ENCODE data around the gene CDHR2. TPM values are rescaled to one million over a fixed set of nuclear protein-coding genes. Genes with fewer than 3 reads are reported as not detected.
A peak's percentile ranks its signal among the peaks of the same experiment; 100 is the strongest.

The CDHR2 gene
- polyA plus RNA-seq, 1 donor, result 247 TPM

DNA sequence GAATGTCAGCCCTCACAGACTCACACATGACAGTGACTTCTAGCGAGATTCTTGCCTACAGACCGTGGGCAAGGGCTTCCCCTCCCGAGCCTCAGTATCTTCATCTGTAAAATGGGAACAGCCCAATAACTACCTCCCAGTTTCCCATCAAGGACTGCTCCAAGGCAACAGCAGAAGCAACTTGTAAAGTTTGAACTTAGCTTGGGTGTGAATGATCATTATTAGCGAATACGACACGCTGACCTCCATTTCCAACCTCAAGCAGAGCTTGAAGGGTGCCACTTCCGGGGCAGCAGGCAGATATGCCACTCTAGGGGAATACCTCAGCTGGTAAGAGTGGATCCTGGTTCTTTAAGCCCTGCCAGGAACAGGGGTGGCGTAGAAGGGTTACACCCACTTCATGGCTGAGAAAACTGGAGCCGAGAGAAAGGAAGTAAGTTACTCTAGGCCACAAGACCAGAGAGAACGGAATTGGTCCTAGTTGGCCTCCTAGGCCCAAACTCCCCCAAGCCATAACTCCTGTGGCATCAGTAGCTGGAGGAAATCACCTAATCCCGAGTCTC is 14.0 kb upstream of the CDHR2 start:
- H3K4me1 ChIP-seq (ENCODE audit: control insufficient read depth, insufficient read depth, low read length), result peaks cover 38% of the 10 kb centered on the region
- H3K27me3 ChIP-seq (ENCODE audit: control insufficient read depth, insufficient read depth, low read length), result no peaks in the 10 kb centered on the region
- peaks cover 23% of the 10 kb centered on the region for H3K36me3 ChIP-seq (ENCODE audit: control insufficient read depth, insufficient read depth, low read length)
- DNase-seq, result peak in 1 of 2 donors; percentile 67
- H3K27ac ChIP-seq (ENCODE audit: low read length), result peak overlapping the region; percentile 100
- peaks cover 2% of the 10 kb centered on the region for H3K9me3 ChIP-seq (ENCODE audit: control insufficient read depth, low read depth, low read length)
- WGBS (ENCODE audit: insufficient coverage, low lambda C conversion rate), result no CpG with 5 or more reads among the region's 11 CpGs
- H3K4me3 ChIP-seq (ENCODE audit: low read length), result peak overlapping the region; percentile 98

DNA sequence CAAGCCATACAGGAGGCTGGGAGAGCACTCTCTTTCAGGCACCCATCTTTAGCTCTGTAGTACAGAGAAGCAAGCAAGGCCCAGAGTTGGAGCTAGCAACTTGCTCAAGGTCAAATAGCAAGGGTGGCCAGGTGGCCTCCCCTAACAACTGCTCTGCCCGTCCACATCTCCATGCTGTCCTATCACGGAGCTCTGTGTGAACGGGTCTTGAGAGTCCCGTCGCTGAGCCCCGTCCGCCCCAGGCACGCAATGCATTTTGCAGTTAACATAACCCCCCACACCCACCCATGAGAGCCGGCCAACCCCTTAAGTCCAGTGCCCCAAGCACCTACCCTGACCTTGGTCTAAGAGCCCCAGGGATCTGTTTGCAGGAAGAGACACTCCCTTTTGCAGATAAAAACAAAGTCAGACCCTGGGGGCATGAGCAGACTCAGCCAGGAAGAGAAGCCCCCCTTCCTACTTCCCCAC is 13.4 kb upstream of the CDHR2 start:
- Histone ChIP-seq H3K9me3 (ENCODE audit: control insufficient read depth, low read depth, low read length) (peaks cover 2% of the 10 kb centered on the region), H3K4me3 (ENCODE audit: low read length) (peak overlapping the region; percentile 98), H3K4me1 (ENCODE audit: control insufficient read depth, insufficient read depth, low read length) (peaks cover 38% of the 10 kb centered on the region), H3K27ac (ENCODE audit: low read length) (peak overlapping the region; percentile 100), H3K36me3 (ENCODE audit: control insufficient read depth, insufficient read depth, low read length) (peaks cover 19% of the 10 kb centered on the region), H3K27me3 (ENCODE audit: control insufficient read depth, insufficient read depth, low read length) (no peaks in the 10 kb centered on the region)
- DNase-seq, result no peak
- no CpG with 5 or more reads among the region's 9 CpGs for WGBS (ENCODE audit: insufficient coverage, low lambda C conversion rate)

DNA sequence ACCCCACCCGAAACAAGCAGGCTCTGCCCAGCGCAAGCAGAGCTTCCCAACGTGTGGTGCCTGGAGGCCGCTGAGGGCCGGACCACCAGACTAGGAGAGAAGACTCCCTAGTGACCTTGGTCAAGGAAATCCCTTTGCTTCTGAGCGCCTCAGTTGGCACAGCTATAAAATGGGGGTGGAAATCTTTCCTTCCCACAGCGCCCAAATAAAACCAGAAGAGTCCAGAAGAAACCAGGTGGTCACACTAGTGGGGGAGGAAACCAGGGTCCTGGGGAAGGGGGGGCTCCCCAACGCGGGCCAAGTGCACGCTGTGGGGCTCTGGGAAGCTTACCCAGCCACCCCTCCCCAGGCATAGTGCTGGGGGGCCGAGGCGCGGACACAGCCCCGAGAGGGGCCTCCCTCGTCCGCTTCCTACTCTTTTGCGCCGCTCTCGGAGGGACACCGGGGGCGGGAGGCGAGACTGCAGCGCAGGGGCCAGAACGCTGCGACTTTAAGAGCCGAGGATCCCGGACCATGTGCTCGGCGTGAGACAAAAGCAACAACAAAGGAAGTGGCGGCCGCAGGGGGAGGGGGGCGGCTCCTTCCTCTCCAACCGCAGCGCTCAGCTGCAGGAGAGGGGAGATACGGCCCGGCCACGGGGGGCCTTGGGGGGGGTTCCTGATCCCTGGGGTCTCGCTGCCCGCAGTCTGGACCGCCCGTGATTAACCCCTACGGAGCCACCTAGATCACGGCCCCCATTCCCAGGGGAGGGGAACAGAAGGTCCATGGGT is 12.8 kb upstream of the CDHR2 start:
- Histone ChIP-seq H3K27me3 (ENCODE audit: control insufficient read depth, insufficient read depth, low read length) (no peaks in the 10 kb centered on the region), H3K4me1 (ENCODE audit: control insufficient read depth, insufficient read depth, low read length) (peaks cover 43% of the 10 kb centered on the region), H3K27ac (ENCODE audit: low read length) (peak overlapping the region; percentile 100), H3K9me3 (ENCODE audit: control insufficient read depth, low read depth, low read length) (peaks cover 2% of the 10 kb centered on the region), H3K36me3 (ENCODE audit: control insufficient read depth, insufficient read depth, low read length) (peaks cover 14% of the 10 kb centered on the region), H3K4me3 (ENCODE audit: low read length) (peak overlapping the region; percentile 98)
- no CpG with 5 or more reads among the region's 43 CpGs for WGBS (ENCODE audit: insufficient coverage, low lambda C conversion rate)
- peak; percentile 69 to 82 for DNase-seq

DNA sequence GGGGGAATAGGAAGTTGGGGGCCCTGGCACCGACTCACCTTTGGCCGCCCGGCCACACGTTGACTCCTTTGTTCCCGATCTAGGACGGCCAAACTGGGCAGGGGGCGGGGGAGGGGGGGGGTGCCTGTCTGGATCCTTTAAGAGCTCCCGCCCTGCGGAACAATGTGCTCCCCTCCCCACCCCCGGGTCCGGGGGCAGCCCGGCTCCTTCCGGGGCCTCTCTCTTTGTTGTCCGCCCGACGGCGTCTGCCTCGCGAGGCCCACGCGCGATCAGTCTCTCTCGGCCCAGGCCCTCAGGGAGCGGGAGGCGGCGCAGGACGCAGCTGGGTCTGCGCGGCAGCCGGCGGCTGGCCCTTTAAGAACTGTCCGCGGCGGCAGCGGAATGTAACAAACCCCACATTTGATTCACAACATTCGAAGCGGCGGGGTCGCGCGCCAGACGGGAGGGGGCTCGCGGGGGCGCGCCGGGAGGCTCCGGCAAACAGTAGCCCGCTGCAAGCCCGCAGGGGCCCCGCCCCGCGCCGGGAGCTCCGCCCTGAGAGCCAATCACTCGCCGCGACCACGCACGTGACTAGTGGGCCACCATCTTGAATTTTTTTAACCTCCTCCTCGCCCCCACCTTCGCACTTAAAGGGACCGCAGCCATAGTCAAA is 12.1 kb upstream of the CDHR2 start, which contains the start of gene RNF44:
Gene RNF44 (minus strand): TSS at position 501 of the 652 bp plus-strand sequence. CDS start 4,930 bp downstream, outside the sequence.
- Histone ChIP-seq H3K4me3 (ENCODE audit: low read length) (peak within 1 kb of the TSS; percentile 98), H3K36me3 (ENCODE audit: control insufficient read depth, insufficient read depth, low read length) (peaks cover 6% of the 10 kb centered on the region), H3K27me3 (ENCODE audit: control insufficient read depth, insufficient read depth, low read length) (no peaks in the 10 kb centered on the region), H3K4me1 (ENCODE audit: control insufficient read depth, insufficient read depth, low read length) (peaks cover 50% of the 10 kb centered on the region), H3K9me3 (ENCODE audit: control insufficient read depth, low read depth, low read length) (peaks cover 2% of the 10 kb centered on the region), H3K27ac (ENCODE audit: low read length) (peak within 1 kb of the TSS; percentile 100)
- DNase-seq, result peak; percentile 98
- WGBS (ENCODE audit: insufficient coverage, low lambda C conversion rate), result no CpG with 5 or more reads among the region's 63 CpGs

DNA sequence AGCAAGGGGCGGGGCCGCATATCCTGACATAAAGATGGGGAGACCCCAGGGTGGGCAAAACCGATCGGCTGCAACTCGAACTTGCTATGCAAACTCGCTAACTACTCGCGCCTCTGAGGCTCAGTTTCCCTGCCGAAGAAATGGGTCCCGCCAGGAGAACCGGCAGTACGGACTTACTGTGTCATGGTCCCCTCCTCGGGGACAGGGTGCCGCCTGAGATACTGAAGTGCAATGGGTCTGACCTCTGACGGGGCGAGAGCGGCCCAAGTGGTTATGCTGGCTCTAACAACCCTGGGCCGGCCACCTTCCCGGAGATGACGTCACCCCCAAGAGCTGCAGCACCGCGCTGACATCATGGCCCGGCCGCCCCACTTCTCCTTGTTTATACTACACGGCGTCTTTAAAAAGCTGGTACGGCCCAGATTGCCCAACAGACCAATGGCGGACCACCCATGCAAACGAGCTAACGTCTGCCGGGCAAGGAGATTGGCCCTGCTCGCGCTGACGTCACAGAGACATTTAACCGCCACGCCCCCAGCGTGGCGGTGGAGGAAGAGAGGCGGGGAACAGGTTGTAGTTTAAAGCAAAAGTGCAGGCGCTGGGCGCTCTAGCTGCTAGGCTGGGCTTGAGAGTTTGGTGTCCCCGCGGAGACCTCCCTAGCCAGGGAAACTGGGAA is 11.4 kb upstream of the CDHR2 start:
- Histone ChIP-seq H3K27ac (ENCODE audit: low read length) (peak overlapping the region; percentile 100), H3K36me3 (ENCODE audit: control insufficient read depth, insufficient read depth, low read length) (peaks cover 4% of the 10 kb centered on the region), H3K4me3 (ENCODE audit: low read length) (peak overlapping the region; percentile 98), H3K9me3 (ENCODE audit: control insufficient read depth, low read depth, low read length) (peaks cover 2% of the 10 kb centered on the region), H3K27me3 (ENCODE audit: control insufficient read depth, insufficient read depth, low read length) (no peaks in the 10 kb centered on the region), H3K4me1 (ENCODE audit: control insufficient read depth, insufficient read depth, low read length) (peaks cover 55% of the 10 kb centered on the region)
- no CpG with 5 or more reads among the region's 43 CpGs for WGBS (ENCODE audit: insufficient coverage, low lambda C conversion rate)
- DNase-seq, result peak; percentile 100

DNA sequence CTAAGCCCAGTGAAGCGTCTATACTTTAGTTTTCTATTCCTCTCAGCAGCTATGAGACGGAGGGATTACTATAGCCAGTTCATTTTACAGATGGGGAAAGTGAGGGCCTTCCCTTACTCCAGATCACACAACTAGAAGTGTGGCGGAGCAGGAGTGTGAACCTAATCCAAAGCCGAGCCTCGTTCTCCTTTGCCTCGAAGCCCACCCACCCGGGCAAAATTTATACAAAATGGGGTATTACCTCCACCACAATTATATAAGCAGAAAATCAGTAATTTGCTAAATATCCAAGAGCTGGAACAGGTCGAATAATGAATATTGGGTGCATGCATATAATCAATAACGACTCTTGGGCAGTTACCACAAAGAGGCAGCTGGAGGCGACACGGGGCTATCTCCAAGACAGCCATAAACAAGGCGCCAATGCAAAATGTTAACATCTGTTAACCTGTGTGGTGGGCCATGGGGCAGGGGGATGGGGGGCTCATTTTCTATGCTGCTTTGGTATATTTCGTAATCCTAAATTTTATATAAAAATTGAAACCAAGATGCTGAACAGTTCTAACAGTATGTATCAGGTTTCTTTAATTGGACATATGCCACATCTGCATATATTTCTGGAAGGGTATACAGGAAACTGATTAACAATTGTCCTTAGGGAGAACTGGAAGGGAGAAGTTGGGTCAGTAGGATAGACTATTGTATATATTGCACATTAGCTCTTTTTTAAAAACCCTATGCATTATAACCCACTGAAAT is 10.7 kb upstream of the CDHR2 start:
- Histone ChIP-seq H3K27ac (ENCODE audit: low read length) (peak overlapping the region; percentile 100), H3K4me3 (ENCODE audit: low read length) (peak overlapping the region; percentile 98), H3K4me1 (ENCODE audit: control insufficient read depth, insufficient read depth, low read length) (peaks cover 48% of the 10 kb centered on the region), H3K27me3 (ENCODE audit: control insufficient read depth, insufficient read depth, low read length) (no peaks in the 10 kb centered on the region), H3K9me3 (ENCODE audit: control insufficient read depth, low read depth, low read length) (peaks cover 2% of the 10 kb centered on the region), H3K36me3 (ENCODE audit: control insufficient read depth, insufficient read depth, low read length) (peaks cover 4% of the 10 kb centered on the region)
- 33% methylated on average over 1 of the region's 13 CpGs for WGBS (ENCODE audit: insufficient coverage, low lambda C conversion rate)
- DNase-seq, result no peak

DNA sequence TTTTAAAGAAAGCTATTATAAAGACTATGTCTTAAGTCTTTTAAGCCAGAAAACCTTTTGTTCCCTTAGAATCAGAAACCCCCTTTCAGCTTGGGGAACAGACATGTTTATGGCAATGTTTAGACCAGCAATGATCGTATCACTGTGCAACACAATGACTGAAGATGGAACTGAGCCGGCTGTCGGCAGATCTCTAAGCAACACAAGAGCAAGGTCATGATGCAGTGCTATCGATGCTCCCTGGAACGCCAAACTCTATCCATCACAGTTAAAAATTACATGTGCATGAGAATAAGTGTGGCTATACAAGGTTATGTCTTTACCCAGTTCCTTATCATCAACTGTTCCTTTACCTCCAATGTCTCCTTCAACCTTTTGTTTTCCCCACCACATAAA is 10.2 kb upstream of the CDHR2 start:
- H3K9me3 ChIP-seq (ENCODE audit: control insufficient read depth, low read depth, low read length), result peaks cover 2% of the 10 kb centered on the region
- peaks cover 42% of the 10 kb centered on the region for H3K4me1 ChIP-seq (ENCODE audit: control insufficient read depth, insufficient read depth, low read length)
- H3K27me3 ChIP-seq (ENCODE audit: control insufficient read depth, insufficient read depth, low read length), result no peaks in the 10 kb centered on the region
- H3K36me3 ChIP-seq (ENCODE audit: control insufficient read depth, insufficient read depth, low read length), result peaks cover 1% of the 10 kb centered on the region
- DNase-seq, result no peak
- H3K27ac ChIP-seq (ENCODE audit: low read length), result no peak overlapping the region
- H3K4me3 ChIP-seq (ENCODE audit: low read length), result no peak overlapping the region
- no CpG with 5 or more reads among the region's 5 CpGs for WGBS (ENCODE audit: insufficient coverage, low lambda C conversion rate)

DNA sequence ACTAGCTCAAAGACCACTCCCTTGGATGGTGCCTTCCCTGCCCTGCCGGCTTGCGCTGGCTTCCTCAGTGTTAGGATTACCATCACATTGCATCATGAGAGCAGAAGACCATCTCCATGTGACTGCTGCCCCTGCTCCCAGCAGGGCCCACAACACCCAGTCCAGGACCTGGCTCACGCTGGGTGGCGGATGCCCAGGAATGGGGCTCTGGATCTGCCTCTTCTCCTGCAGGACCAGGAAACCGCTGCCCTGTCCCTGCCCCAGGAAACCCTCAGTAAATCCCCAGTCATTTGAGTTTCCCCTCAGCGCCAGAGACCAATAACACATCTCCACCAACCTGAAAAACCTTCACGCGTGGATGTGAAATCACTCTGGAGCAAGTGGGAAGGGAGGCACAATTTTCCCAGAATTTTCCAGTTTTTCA is 8.7 kb upstream of the CDHR2 start:
- Histone ChIP-seq H3K4me3 (ENCODE audit: low read length) (no peak overlapping the region), H3K36me3 (ENCODE audit: control insufficient read depth, insufficient read depth, low read length) (no peaks in the 10 kb centered on the region), H3K27me3 (ENCODE audit: control insufficient read depth, insufficient read depth, low read length) (no peaks in the 10 kb centered on the region), H3K9me3 (ENCODE audit: control insufficient read depth, low read depth, low read length) (peaks cover 2% of the 10 kb centered on the region), H3K4me1 (ENCODE audit: control insufficient read depth, insufficient read depth, low read length) (peaks cover 35% of the 10 kb centered on the region), H3K27ac (ENCODE audit: low read length) (no peak overlapping the region)
- DNase-seq, result no peak
- WGBS (ENCODE audit: insufficient coverage, low lambda C conversion rate), result no CpG with 5 or more reads among the region's 8 CpGs

DNA sequence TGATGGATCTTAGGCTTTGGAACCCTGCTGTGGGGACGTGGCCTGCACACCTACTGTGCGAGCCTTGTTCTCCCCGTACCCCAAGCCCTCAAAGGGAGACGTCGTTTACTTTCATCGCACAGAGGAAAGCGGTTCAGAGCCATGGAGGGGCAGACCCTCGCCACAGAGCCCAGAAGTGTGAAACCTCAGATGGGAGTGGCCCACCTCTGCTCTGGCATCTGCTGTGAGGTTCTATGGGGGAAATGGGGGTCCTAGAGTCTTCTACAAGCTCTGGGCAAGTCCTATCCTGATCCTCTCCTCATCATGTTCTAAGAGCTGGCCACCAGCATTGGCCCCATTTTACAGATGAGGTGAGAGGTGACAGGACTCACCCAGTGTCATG is 8.2 kb upstream of the CDHR2 start:
- H3K4me3 ChIP-seq (ENCODE audit: low read length), result no peak overlapping the region
- H3K27me3 ChIP-seq (ENCODE audit: control insufficient read depth, insufficient read depth, low read length), result no peaks in the 10 kb centered on the region
- DNase-seq, result no peak
- no CpG with 5 or more reads among the region's 8 CpGs for WGBS (ENCODE audit: insufficient coverage, low lambda C conversion rate)
- H3K4me1 ChIP-seq (ENCODE audit: control insufficient read depth, insufficient read depth, low read length), result peaks cover 36% of the 10 kb centered on the region
- H3K36me3 ChIP-seq (ENCODE audit: control insufficient read depth, insufficient read depth, low read length), result no peaks in the 10 kb centered on the region
- H3K9me3 ChIP-seq (ENCODE audit: control insufficient read depth, low read depth, low read length), result peaks cover 2% of the 10 kb centered on the region
- peak overlapping the region; percentile 86 for H3K27ac ChIP-seq (ENCODE audit: low read length)

Measured in large intestine (tissue), 3 donors.